CD4-positive, alpha-beta T cell (primary cell): Measurements from ENCODE around the gene SAP30BP. TPM values are rescaled to one million over a fixed set of nuclear protein-coding genes. Genes with fewer than 3 reads are reported as not detected.

ENCODE experiments used
- ATAC-seq: fragments of 200-7000 bp; cut with Tn5 transposase; one replicate; pipeline ENCODE4 v1.10.0; 2022; ENCODE audit warnings: mild to moderate bottlenecking; ENCODE audit not compliant: poor library complexity
- CTCF ChIA-PET: fragments of 350-600 bp; sonication (Branson Sonifier 250); formaldehyde crosslinking; loops from one replicate; lab custom pipeline; 2021; ENCODE audit warnings: antibody characterized with exemption, inconsistent platforms; lab: Charles Lee
- POLR2A ChIA-PET: fragments of 350-600 bp; sonication (Branson Sonifier 250); formaldehyde crosslinking; loops from one replicate; lab custom pipeline; 2021; ENCODE audit warnings: antibody characterized with exemption, inconsistent platforms; lab: Charles Lee
- DNase-seq, 14 experiments: peaks; one replicate each; pipeline ENCODE4 v3.0.0-alpha.2; 2013 to 2020; ENCODE audit warnings: mixed read lengths in 2 of 14
- H3K27ac ChIP-seq, 2 donors: one replicate each; pipeline versions ENCODE4 v1.5.1 to v1.7.0; 2013; ENCODE audit warnings: low read length in 2 of 2, low read depth in 1 of 2, mild to moderate bottlenecking in 1 of 2
- H3K27me3 ChIP-seq, 2 experiments: 1 replicate in 1 of 2; 2 replicates in 1 of 2; pipeline versions ENCODE4 v1.6.1 to v1.7.0; 2013; ENCODE audit warnings: low read length in 2 of 2, control low read depth in 1 of 2, mild to moderate bottlenecking in 1 of 2, moderate library complexity in 1 of 2; ENCODE audit not compliant: insufficient read depth in 2 of 2, control insufficient read depth in 1 of 2
- H3K36me3 ChIP-seq: one replicate; pipeline ENCODE4 v1.6.1; 2013; ENCODE audit warnings: low read length, control low read depth; ENCODE audit not compliant: insufficient read depth
- H3K4me1 ChIP-seq: one replicate; pipeline ENCODE4 v1.6.1; 2013; ENCODE audit warnings: low read length, control low read depth; ENCODE audit not compliant: insufficient read depth
- H3K4me3 ChIP-seq: one replicate; pipeline ENCODE4 v1.5.1; 2013; ENCODE audit warnings: mild to moderate bottlenecking, low read length, moderate library complexity
- H3K9me3 ChIP-seq, 2 experiments: 1 replicate in 1 of 2; 2 replicates in 1 of 2; pipeline versions ENCODE4 v1.6.1 to v1.7.0; 2013; ENCODE audit warnings: low read length in 2 of 2, mild to moderate bottlenecking in 2 of 2, control low read depth in 1 of 2, moderate library complexity in 1 of 2; ENCODE audit not compliant: control insufficient read depth in 1 of 2, insufficient read depth in 1 of 2
- H3K27ac Mint-ChIP-seq: one replicate; pipeline ENCODE4 v1.8.0; 2020; ENCODE audit warnings: mixed read lengths
- H3K27me3 Mint-ChIP-seq: one replicate; pipeline ENCODE4 v1.8.0; 2021; ENCODE audit warnings: mixed read lengths
- H3K36me3 Mint-ChIP-seq: one replicate; pipeline ENCODE4 v1.8.0; 2021; ENCODE audit warnings: low read depth, mixed read lengths
- H3K4me1 Mint-ChIP-seq: one replicate; pipeline ENCODE4 v1.8.0; 2021; ENCODE audit warnings: low read depth, mixed read lengths
- H3K4me3 Mint-ChIP-seq: one replicate; pipeline ENCODE4 v1.8.0; 2020; ENCODE audit warnings: mild to moderate bottlenecking, mixed read lengths
- H3K9me3 Mint-ChIP-seq: one replicate; pipeline ENCODE4 v1.8.0; 2020; ENCODE audit warnings: mixed read lengths
- intact Hi-C, 2 experiments: fragments of 100-400 bp; cut with DNase I in 1 of 2; cut with micrococcal nuclease in 1 of 2; formaldehyde crosslinking; loops; one replicate each; pipeline versions ENCODE4 v1.15.1 to v1.9.0; 2023 to 2025; cut with DNase I, micrococcal nuclease
- total RNA-seq, 174 experiments: library from RNA in 2 of 174; stranded (reverse) in 2 of 174; gene quantifications; one replicate each; pipeline ENCODE4 v1.2.3 and lab custom pipeline; 2021 to 2026
- TF ChIP-seq, protein P1 (sequence below): fragments of 200-600 bp; IDR thresholded peaks from one replicate; pipeline ENCODE4 v1.8.0; 2022; ENCODE audit warnings: antibody characterized with exemption, mild to moderate bottlenecking

The SAP30BP gene
- total RNA-seq, 2 experiments from 2014 or later: 209 to 227 TPM

DNA sequence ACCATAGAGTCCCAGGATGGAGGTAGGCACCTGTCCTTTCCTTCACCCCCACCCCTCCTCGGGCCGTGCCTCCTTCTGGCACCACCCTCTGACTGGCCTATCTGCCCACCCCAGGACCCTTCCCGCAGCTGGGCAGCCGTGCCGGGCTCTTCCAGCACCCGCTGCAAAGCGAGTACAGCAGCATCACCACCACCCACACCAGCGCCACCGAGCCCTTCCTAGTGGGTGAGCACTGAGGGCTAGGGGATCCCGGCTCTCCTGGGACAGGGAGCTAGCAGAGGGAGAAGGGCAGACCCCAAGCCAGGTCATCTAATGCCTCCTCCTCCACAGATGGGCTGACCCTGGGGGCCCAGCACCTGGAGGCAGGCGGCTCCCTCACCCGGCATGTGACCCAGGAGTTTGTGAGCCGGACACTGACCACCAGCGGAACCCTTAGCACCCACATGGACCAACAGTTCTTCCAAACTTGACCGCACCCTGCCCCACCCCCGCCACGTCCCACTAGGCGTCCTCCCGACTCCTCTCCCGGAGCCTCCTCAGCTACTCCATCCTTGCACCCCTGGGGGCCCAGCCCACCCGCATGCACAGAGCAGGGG lies 90.0 kb downstream of the SAP30BP start:
- no peaks in the 10 kb centered on the region for H3K36me3 Mint-ChIP-seq
- H3K4me1 Mint-ChIP-seq: peaks cover 6% of the 10 kb centered on the region
- H3K9me3 Mint-ChIP-seq: no peaks in the 10 kb centered on the region
- Histone ChIP-seq H3K4me1 (peaks cover 21% of the 10 kb centered on the region), H3K36me3 (peaks cover 3% of the 10 kb centered on the region), H3K27ac (no peak overlapping the region), H3K9me3 (no peaks in the 10 kb centered on the region), H3K4me3 (no peak overlapping the region), H3K27me3 (no peaks in the 10 kb centered on the region)
- intact Hi-C loops: loop anchor here in 1 of 2 experiments (10.0 kb wide), 1 partner anchor 492 kb away; the partner anchor contains the start of genes GGA3 and MRPS7
- no peak for ATAC-seq
- ChIA-PET CTCF (no interaction called here), POLR2A (no interaction called here)
- no peak overlapping the region for H3K4me3 Mint-ChIP-seq
- TF ChIP-seq, protein P1, sequence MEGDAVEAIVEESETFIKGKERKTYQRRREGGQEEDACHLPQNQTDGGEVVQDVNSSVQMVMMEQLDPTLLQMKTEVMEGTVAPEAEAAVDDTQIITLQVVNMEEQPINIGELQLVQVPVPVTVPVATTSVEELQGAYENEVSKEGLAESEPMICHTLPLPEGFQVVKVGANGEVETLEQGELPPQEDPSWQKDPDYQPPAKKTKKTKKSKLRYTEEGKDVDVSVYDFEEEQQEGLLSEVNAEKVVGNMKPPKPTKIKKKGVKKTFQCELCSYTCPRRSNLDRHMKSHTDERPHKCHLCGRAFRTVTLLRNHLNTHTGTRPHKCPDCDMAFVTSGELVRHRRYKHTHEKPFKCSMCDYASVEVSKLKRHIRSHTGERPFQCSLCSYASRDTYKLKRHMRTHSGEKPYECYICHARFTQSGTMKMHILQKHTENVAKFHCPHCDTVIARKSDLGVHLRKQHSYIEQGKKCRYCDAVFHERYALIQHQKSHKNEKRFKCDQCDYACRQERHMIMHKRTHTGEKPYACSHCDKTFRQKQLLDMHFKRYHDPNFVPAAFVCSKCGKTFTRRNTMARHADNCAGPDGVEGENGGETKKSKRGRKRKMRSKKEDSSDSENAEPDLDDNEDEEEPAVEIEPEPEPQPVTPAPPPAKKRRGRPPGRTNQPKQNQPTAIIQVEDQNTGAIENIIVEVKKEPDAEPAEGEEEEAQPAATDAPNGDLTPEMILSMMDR: no peak
- DNase-seq: no peak
- no peaks in the 10 kb centered on the region for H3K27me3 Mint-ChIP-seq
- H3K27ac Mint-ChIP-seq: no peak overlapping the region

Other genes with a start within 250 kb of the SAP30BP start
- 10 to 100 TPM; 52.8 to 57.3 TPM for gene TMEM94, start 210.7 kb upstream of the SAP30BP start, total RNA-seq
- under 1 TPM; 0.17 to 0.25 TPM for gene CASKIN2, start 151.8 kb upstream of the SAP30BP start, total RNA-seq
- gene TSEN54, start 150.8 kb upstream of the SAP30BP start, total RNA-seq: 10 to 100 TPM; 73.3 to 78.7 TPM
- gene LLGL2, start 141.6 kb upstream of the SAP30BP start, total RNA-seq: 10 to 100 TPM; 31.2 to 34.2 TPM
- 100 to 1,000 TPM; 202 to 209 TPM for gene MYO15B, start 79.5 kb upstream of the SAP30BP start, total RNA-seq
- gene SMIM5, start 33.9 kb upstream of the SAP30BP start, total RNA-seq: 1 to 10 TPM in 1 of 2 experiments, under 1 TPM in 1; 0.75 to 1.3 TPM
- gene RECQL5, start 184 bp upstream of the SAP30BP start, total RNA-seq: 10 to 100 TPM; 16.4 to 17.7 TPM
- gene ITGB4, start 54.1 kb downstream of the SAP30BP start, total RNA-seq: 1 to 10 TPM in 1 of 2 experiments, under 1 TPM in 1; 0.81 to 1.3 TPM
- 1 to 10 TPM; 5.9 to 6.0 TPM for gene GALK1, start 97.9 kb downstream of the SAP30BP start, total RNA-seq
- 10 to 100 TPM; 33.7 to 36.1 TPM for gene UNK, start 117.5 kb downstream of the SAP30BP start, total RNA-seq
- gene UNC13D, start 177.1 kb downstream of the SAP30BP start, total RNA-seq: 100 to 1,000 TPM; 110 to 112 TPM
- gene WBP2, start 188.0 kb downstream of the SAP30BP start, total RNA-seq: 100 to 1,000 TPM in 1 of 2 experiments, 10 to 100 TPM in 1; 98.5 to 114 TPM
- 1 to 10 TPM; 2.3 to 2.8 TPM for gene TRIM47, start 211.2 kb downstream of the SAP30BP start, total RNA-seq
- 10 to 100 TPM in 1 of 2 experiments, 1 to 10 TPM in 1; 9.9 to 11.7 TPM for gene TRIM65, start 229.6 kb downstream of the SAP30BP start, total RNA-seq
- 100 to 1,000 TPM; 146 to 147 TPM for gene MRPL38, start 237.5 kb downstream of the SAP30BP start, total RNA-seq